ENCODE results near the gene NTRK1.

NTRK1 gene

DNA sequence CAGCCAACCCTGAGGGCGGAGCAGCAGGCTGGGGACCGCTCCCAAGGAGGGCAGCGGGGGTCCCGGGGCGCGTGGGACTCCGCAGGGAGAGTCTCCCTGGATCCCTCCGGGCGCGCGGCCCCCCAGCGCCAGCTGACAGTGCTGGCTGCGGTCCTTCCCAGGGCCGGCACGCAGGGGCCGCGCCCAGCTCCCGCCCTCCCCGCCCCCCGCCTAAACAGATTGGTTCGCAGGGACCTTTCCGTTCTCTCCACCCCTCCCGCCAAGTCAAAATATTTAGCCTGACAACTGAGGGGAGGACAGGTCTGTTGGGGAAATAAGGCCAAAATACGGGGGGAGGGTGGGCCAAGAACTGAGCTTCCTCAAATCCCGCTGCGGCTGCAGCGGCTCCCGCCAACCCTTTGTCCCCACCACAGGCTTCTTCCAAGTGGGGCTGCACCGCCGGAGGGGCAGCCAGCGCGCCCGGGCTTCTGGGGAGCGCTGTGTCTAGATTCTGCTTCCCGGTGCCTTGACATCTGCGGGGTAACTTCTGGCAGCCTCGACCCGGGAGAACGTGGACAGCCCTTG lies 1.6 kb upstream of the NTRK1 start, which contains the start of gene INSRR:
INSRR (minus strand) TSS at position 159 of the 564 bp plus-strand sequence. CDS start 496 bp downstream, outside the sequence.
- Histone ChIP-seq H3K27ac (no peak within 1 kb of the TSS), H3K4me3 (peak within 1 kb of the TSS; percentile 10 to 30), H3K9me3 (no peaks in the 10 kb centered on the region), H3K36me3 (no peaks in the 10 kb centered on the region), H3K4me1 (peaks cover 0 to 27% (median 25%) of the 10 kb centered on the region in 4 donors), H3K27me3 (peaks cover 0 to 81% of the 10 kb centered on the region in 2 donors)
- intact Hi-C loops (cut with DNase I; ENCODE audit: low total_unique reads), result no loop called here
- no peak for DNase-seq
- TF ChIP-seq, protein P1, sequence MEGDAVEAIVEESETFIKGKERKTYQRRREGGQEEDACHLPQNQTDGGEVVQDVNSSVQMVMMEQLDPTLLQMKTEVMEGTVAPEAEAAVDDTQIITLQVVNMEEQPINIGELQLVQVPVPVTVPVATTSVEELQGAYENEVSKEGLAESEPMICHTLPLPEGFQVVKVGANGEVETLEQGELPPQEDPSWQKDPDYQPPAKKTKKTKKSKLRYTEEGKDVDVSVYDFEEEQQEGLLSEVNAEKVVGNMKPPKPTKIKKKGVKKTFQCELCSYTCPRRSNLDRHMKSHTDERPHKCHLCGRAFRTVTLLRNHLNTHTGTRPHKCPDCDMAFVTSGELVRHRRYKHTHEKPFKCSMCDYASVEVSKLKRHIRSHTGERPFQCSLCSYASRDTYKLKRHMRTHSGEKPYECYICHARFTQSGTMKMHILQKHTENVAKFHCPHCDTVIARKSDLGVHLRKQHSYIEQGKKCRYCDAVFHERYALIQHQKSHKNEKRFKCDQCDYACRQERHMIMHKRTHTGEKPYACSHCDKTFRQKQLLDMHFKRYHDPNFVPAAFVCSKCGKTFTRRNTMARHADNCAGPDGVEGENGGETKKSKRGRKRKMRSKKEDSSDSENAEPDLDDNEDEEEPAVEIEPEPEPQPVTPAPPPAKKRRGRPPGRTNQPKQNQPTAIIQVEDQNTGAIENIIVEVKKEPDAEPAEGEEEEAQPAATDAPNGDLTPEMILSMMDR (IDR thresholded peaks at IDR 0.05), result no peak

DNA sequence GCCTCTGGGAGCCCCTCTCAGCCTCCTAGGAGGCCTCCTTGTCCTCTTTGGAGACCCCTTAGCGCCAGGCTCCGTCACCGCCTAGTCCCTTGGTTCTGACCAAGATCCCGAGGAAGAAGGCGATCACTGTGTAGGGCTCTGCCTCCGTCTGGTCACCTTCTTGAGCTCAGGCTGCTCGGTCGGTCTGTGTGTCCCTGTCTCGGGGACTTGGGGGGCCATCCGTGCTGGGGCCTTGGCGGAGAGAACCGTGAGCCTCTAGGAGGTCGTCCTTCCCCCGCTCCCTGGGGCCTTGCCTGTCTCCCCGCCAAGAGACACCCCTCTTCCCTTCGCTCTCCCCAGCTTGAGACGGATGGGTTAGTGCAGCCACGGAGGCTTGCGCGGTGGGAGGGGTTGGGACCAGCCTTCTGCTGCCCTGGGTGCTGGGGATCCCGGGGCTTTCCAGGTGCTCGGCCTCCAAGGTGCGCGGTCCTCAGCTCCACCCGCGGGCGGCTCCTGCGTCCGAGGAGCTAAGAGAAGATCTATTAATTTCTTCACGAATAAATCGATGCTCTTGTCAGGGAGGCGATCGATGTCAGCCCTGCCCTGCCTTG lies 1.0 kb upstream of the NTRK1 start:
- DNase-seq, result no peak
- Histone ChIP-seq H3K27me3 (peaks cover 0 to 82% of the 10 kb centered on the region in 2 donors), H3K9me3 (no peaks in the 10 kb centered on the region), H3K27ac (no peak overlapping the region), H3K4me3 (peak overlapping the region; percentile 10 to 30), H3K36me3 (no peaks in the 10 kb centered on the region), H3K4me1 (peaks cover 0 to 27% (median 25%) of the 10 kb centered on the region in 4 donors)
- intact Hi-C loops (cut with DNase I; ENCODE audit: low total_unique reads), result no loop called here
- TF ChIP-seq, protein P1 (IDR thresholded peaks at IDR 0.05), result no peak

DNA sequence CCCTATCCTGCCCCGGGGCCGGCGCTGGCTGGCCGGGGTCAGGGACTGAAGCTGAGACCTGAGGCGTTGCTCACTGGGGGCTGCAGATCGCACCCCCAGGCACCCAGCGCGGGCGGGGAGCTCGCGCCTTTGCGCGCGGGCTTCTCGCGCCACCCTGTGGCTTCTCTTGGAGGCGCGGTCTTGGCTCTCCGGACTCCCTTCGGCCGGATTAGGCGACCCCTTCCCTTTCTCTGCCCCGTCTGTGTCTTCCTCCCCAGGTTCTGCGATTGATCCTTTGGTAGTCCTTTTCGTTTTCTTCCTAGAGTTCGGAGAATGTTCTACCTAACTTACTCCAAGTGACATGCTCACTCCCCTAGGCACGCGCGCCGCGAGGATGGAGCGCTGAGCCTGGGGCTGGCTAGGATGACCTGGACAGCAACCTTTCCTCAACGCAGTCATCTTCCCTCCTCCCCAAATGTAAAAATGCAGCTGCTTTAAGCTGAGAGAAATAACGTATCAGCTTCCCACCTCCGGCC lies 495 bp upstream of the NTRK1 start:
- H3K27me3 ChIP-seq, result peaks cover 0 to 85% of the 10 kb centered on the region in 2 donors
- no peak for DNase-seq
- intact Hi-C loops (cut with DNase I; ENCODE audit: low total_unique reads), result no loop called here

DNA sequence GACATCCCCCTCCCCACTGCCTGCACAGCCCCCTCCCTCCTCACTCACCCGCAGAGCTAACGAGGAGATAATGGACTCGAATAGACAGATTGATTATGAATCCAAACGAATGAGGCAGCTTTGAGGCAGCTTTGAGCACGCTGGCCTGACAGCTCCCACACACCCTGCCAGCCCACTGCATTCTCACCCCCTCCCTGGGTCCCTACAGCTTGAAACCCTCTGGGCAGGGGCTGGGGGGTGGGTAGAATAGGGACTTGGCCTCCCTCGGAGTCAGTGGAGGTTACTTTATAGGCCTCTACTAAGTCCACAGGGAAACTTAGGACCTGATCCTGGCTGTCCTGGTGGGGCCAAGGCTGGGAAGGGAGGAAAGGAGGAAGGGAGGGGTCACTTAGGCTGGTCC lies 1.9 kb downstream of the NTRK1 start:
- Histone ChIP-seq H3K36me3 (no peaks in the 10 kb centered on the region), H3K27me3 (peaks cover 0 to 95% of the 10 kb centered on the region in 2 donors), H3K4me1 (peaks cover 0 to 27% (median 25%) of the 10 kb centered on the region in 4 donors), H3K4me3 (no peak overlapping the region), H3K27ac (no peak overlapping the region), H3K9me3 (no peaks in the 10 kb centered on the region)
- DNase-seq, result no peak
- intact Hi-C loops (cut with DNase I; ENCODE audit: low total_unique reads), result no loop called here
- TF ChIP-seq, protein P1 (IDR thresholded peaks at IDR 0.05), result no peak

More for the DNA sequence above, 495 bp upstream of the NTRK1 start:
- no peaks in the 10 kb centered on the region for H3K36me3 ChIP-seq
- H3K27ac ChIP-seq, result no peak overlapping the region
- peak overlapping the region; percentile 10 to 30 for H3K4me3 ChIP-seq
- peaks cover 0 to 27% (median 25%) of the 10 kb centered on the region in 4 donors for H3K4me1 ChIP-seq
- H3K9me3 ChIP-seq, result no peaks in the 10 kb centered on the region
- TF ChIP-seq, protein P1 (IDR thresholded peaks at IDR 0.05), result peak; percentile 58 to 73

DNA sequence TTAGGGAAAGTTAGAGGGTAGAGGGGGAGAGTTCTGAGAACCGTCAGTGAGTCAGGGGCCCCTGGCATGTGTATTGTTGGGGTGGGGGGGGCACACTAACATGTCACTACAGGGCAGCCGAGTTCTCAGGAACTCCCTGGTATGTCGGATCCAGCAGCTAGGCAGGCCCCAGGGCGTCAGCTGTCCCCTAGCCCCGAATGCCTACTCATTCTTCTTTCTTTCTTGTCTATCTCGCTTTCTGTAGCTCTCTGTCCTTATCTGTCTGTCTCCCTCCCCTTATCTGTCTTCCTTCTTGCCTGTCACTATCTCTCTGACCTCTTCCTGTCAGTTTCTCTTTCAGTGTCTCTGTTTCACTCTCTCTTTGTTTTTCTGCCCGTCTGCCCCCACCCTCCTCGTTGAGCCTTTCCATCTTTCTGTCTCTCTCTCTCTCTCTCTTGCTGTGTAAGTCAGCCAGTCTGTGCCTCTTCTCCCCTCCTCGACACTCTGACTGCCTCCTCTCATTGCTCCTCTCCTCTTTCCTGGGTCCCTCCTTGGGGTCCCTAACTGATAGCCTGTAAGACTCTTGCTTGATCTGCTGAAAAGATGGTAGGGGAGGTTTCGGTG lies 2.4 kb downstream of the NTRK1 start:
- H3K36me3 ChIP-seq, result no peaks in the 10 kb centered on the region
- H3K4me1 ChIP-seq, result peaks cover 0 to 27% (median 25%) of the 10 kb centered on the region in 4 donors
- no peak for DNase-seq
- H3K27ac ChIP-seq, result no peak overlapping the region
- H3K27me3 ChIP-seq, result peaks cover 0 to 95% of the 10 kb centered on the region in 2 donors
- intact Hi-C loops (cut with DNase I; ENCODE audit: low total_unique reads), result no loop called here
- H3K9me3 ChIP-seq, result no peaks in the 10 kb centered on the region
- H3K4me3 ChIP-seq, result no peak overlapping the region
- TF ChIP-seq, protein P1 (IDR thresholded peaks at IDR 0.05), result no peak
